K562 (cell line): ENCODE measurements around the gene CCSER2. TPM values are rescaled to one million over a fixed set of nuclear protein-coding genes. Genes with fewer than 3 reads are reported as not detected.

Source experiments
- CUX1 ChIP-seq: fragments of 200-800 bp; sonication (Bioruptor generic); IDR thresholded peaks from 2 replicates; pipeline ENCODE4 v1.6.1; 2016; ENCODE audit warnings: missing genetic modification characterization, missing compliant biosample characterization
- NR4A1 ChIP-seq, 2 experiments: fragments of 250-450 bp in 1 of 2; fragments of 450-650 bp in 1 of 2; sonication (Bioruptor Pico) in 1 of 2; IDR thresholded peaks; 2 replicates each; pipeline versions ENCODE4 v1.4.0 to v1.6.1; 2016 to 2020; ENCODE audit warnings: mild to moderate bottlenecking in 2 of 2, missing compliant biosample characterization in 1 of 2, missing genetic modification characterization in 1 of 2, moderate library complexity in 1 of 2
- TAF7 ChIP-seq: fragments of 450-650 bp; IDR thresholded peaks from 2 replicates; pipeline ENCODE4 v1.6.1; 2016; ENCODE audit warnings: missing genetic modification characterization, missing compliant biosample characterization
- ZNF239 ChIP-seq: fragments of 250-450 bp; sonication (Bioruptor Pico); IDR thresholded peaks from 2 replicates; pipeline ENCODE4 v1.4.0; 2020; ENCODE audit warnings: mild to moderate bottlenecking
- ZNF324 ChIP-seq: fragments of 250-450 bp; sonication (Bioruptor Pico); IDR thresholded peaks from 2 replicates; pipeline ENCODE4 v1.4.0; 2020; ENCODE audit warnings: mild to moderate bottlenecking
- ZNF699 ChIP-seq: fragments of 250-450 bp; sonication (Bioruptor Pico); IDR thresholded peaks from 2 replicates; pipeline ENCODE4 v1.8.0; 2021; ENCODE audit warnings: mild to moderate bottlenecking, moderate library complexity; ENCODE audit not compliant: insufficient replicate concordance
- polyA plus RNA-seq, 8 experiments: library from polyadenylated mRNA; depleted of rRNA in 4 of 8; stranded (reverse) in 5 of 8; unstranded in 3 of 8; fragments of >200 nt; fragmentation: Nextera tagmentation in 2 of 8; fragmentation: Illumina TruSeq in 1 of 8; extraction: Ambion mirVana in 2 of 8; extraction: Trizol in 1 of 8; gene quantifications; 2 replicates each; pipeline versions ENCODE4 v1.2.1 to v1.2.3, GENCODE V29; 2011 to 2014; ENCODE audit warnings: inconsistent platforms in 1 of 8, missing spikeins in 1 of 8
- total RNA-seq, 7 experiments: library from RNA; depleted of rRNA in 6 of 7; stranded (reverse); fragments of >200 nt in 6 of 7; fragmentation: Illumina TruSeq in 2 of 7; extraction: Trizol in 2 of 7; gene quantifications; 2 replicates each; pipeline versions ENCODE4 v1.2.1 to v1.2.3, GENCODE V29; 2011 to 2021; ENCODE audit warnings: low replicate concordance in 1 of 7

CCSER2 gene
- total and polyA plus RNA-seq, 9 of the 15 experiments (the other 6 are each of a cell fraction or from before 2014, with no cell fraction given), result 2.7 to 15.1 (median 9.7) TPM

- TF ChIP-seq CUX1 (CRISPR knock-in tag) (no peak), ZNF699 (CRISPR knock-in tag) (no peak), TAF7 (no peak), ZNF324 (no peak), ZNF239 (CRISPR knock-in tag) (no peak), NR4A1 (CRISPR knock-in tag; IDR thresholded peaks at IDR 0.05) (no peak), NR4A1 (tag; IDR thresholded peaks at IDR 0.05) (no peak)
These were observed 38.2 kb upstream of the CCSER2 start (continued) for GRCh38 chr10:84290235-84290634.
